ENCODE measurements around the gene SELENOT. TPM values are rescaled to one million over a fixed set of nuclear protein-coding genes. Genes with fewer than 3 reads are reported as not detected.

The SELENOT gene
- total and polyA plus RNA-seq, 12 donors, result 15.9 to 101 (median 76.1) TPM

- peaks cover 0 to 70% (median 14%) of the 10 kb centered on the region in 9 donors for H3K36me3 ChIP-seq
- no peak for ATAC-seq
- H3K9me3 ChIP-seq, result no peaks in the 10 kb centered on the region
- DNase-seq, result no peak
- H3K4me3 ChIP-seq, result no peak overlapping the region
- no peak overlapping the region for H3K27ac ChIP-seq
- WGBS, 2 donors, result 91 to 97% methylated on average over 1 of the region's 1 CpG
- intact Hi-C loops (cut with DNase I), result no loop called here
- H3K27me3 ChIP-seq, result no peaks in the 10 kb centered on the region
- no peak for TF ChIP-seq CTCF (IDR thresholded peaks at IDR 0.05)
- H3K4me1 ChIP-seq, result peaks cover 0 to 46% (median 22%) of the 10 kb centered on the region in 9 donors
Measured at GRCh38 chr3:150623945-150624344, 20.8 kb downstream of the SELENOT start.

- Histone ChIP-seq H3K27ac (no peak overlapping the region), H3K4me1 (peaks cover 0 to 42% (median 19%) of the 10 kb centered on the region in 9 donors)
Measured at GRCh38 chr3:150626148-150626930, 23.2 kb downstream of the SELENOT start.

GRCh38 chr3:150627557-150627956, 24.4 kb downstream of the SELENOT start:
- TF ChIP-seq CTCF (IDR thresholded peaks at IDR 0.05), result no peak
- WGBS, 2 donors, result 42 to 47% methylated on average over 2 of the region's 2 CpGs
- intact Hi-C loops (cut with DNase I), result no loop called here
- DNase-seq, result peak in 1 of 2 donors; percentile 44
- no peaks in the 10 kb centered on the region for H3K9me3 ChIP-seq
- H3K4me3 ChIP-seq, result no peak overlapping the region
- H3K27ac ChIP-seq, result peak overlapping the region in 1 of 10 donors; percentile 22
- no peaks in the 10 kb centered on the region for H3K27me3 ChIP-seq
- ATAC-seq, result peak in 7 of 8 donors; percentile 23 to 92 (median 75)
- H3K4me1 ChIP-seq, result peaks cover 0 to 32% (median 13%) of the 10 kb centered on the region in 9 donors
- peaks cover 0 to 90% (median 20%) of the 10 kb centered on the region in 9 donors for H3K36me3 ChIP-seq

More at GRCh38 chr3:150626148-150626930, 23.2 kb downstream of the SELENOT start:
- WGBS, 2 donors, result 88 to 94% methylated on average over 2 of the region's 2 CpGs
- H3K9me3 ChIP-seq, result no peaks in the 10 kb centered on the region
- ATAC-seq (no peak), DNase-seq (no peak)
- H3K36me3 ChIP-seq, result peaks cover 0 to 85% (median 18%) of the 10 kb centered on the region in 9 donors
- H3K27me3 ChIP-seq, result no peaks in the 10 kb centered on the region
- no peak overlapping the region for H3K4me3 ChIP-seq
- intact Hi-C loops (cut with DNase I), result no loop called here
- no peak for TF ChIP-seq CTCF (IDR thresholded peaks at IDR 0.05)

GRCh38 chr3:150631515-150632221, 28.5 kb downstream of the SELENOT start:
- H3K36me3 ChIP-seq, result peaks cover 0 to 54% (median 13%) of the 10 kb centered on the region in 9 donors
- TF ChIP-seq CTCF (IDR thresholded peaks at IDR 0.05), result no peak
- no peak overlapping the region for H3K27ac ChIP-seq
- ATAC-seq, result no peak
- intact Hi-C loops (cut with DNase I), result no loop called here
- H3K4me1 ChIP-seq, result peaks cover 0 to 16% (median 7%) of the 10 kb centered on the region in 9 donors
- no peak overlapping the region for H3K4me3 ChIP-seq
- H3K27me3 ChIP-seq, result no peaks in the 10 kb centered on the region
- 91 to 92% methylated on average over 7 of the region's 7 CpGs for WGBS, 2 donors
- no peaks in the 10 kb centered on the region for H3K9me3 ChIP-seq
- no peak for DNase-seq
